ENCODE measurements around the gene GPR21.

GPR21 gene

GRCh38 chr9:123003466-123003865 is 30.0 kb upstream of the GPR21 start:
- H3K4me3 ChIP-seq (ENCODE audit: low read length) = no peak overlapping the region
- H3K27ac ChIP-seq (ENCODE audit: low read length) = no peak overlapping the region
- no peaks in the 10 kb centered on the region for H4K20me1 ChIP-seq (ENCODE audit: insufficient read depth, low read length)
- no peaks in the 10 kb centered on the region for H3K27me3 ChIP-seq (replicated peaks; ENCODE audit: insufficient read depth, low read length)
- no peak overlapping the region for H3K4me2 ChIP-seq (ENCODE audit: low read depth, low read length)
- H3K79me2 ChIP-seq (ENCODE audit: low read length) = no peaks in the 10 kb centered on the region
- H3K36me3 ChIP-seq (replicated peaks; ENCODE audit: insufficient read depth, low read length) = no peaks in the 10 kb centered on the region
- TF ChIP-seq EZH2phosphoT487 (IDR thresholded peaks at IDR 0.05; ENCODE audit: low read length) (no peak), EZH2 (optimal IDR thresholded peaks at IDR 0.05; ENCODE audit: low read depth, low read length) (no peak), CTCF (IDR thresholded peaks at IDR 0.05; ENCODE audit: low read length) (no peak)
- H3K4me1 ChIP-seq (ENCODE audit: low read length) = no peaks in the 10 kb centered on the region
- no peaks in the 10 kb centered on the region for H3F3A ChIP-seq (ENCODE audit: insufficient read depth, low read length)
- DNase-seq = no peak
- no peak overlapping the region for H3K9ac ChIP-seq (ENCODE audit: low read length)
- H2AFZ ChIP-seq (ENCODE audit: low read length) = no peak overlapping the region
- H3K9me3 ChIP-seq (replicated peaks; ENCODE audit: insufficient read depth, low read length) = no peaks in the 10 kb centered on the region
- no peaks in the 10 kb centered on the region for H3K9me2 ChIP-seq (replicated peaks; ENCODE audit: insufficient read depth, low read length)

- H3K27ac ChIP-seq (ENCODE audit: low read length) = no peak overlapping the region
- no peak overlapping the region for H3K9ac ChIP-seq (ENCODE audit: low read length)
- no peaks in the 10 kb centered on the region for H3K36me3 ChIP-seq (replicated peaks; ENCODE audit: insufficient read depth, low read length)
- H3K9me2 ChIP-seq (replicated peaks; ENCODE audit: insufficient read depth, low read length) = no peaks in the 10 kb centered on the region
- TF ChIP-seq EZH2 (optimal IDR thresholded peaks at IDR 0.05; ENCODE audit: low read depth, low read length) = no peak
- no peak for TF ChIP-seq EZH2phosphoT487 (IDR thresholded peaks at IDR 0.05; ENCODE audit: low read length)
- TF ChIP-seq CTCF (IDR thresholded peaks at IDR 0.05; ENCODE audit: low read length) = no peak
- no peaks in the 10 kb centered on the region for H4K20me1 ChIP-seq (ENCODE audit: insufficient read depth, low read length)
- H3F3A ChIP-seq (ENCODE audit: insufficient read depth, low read length) = no peaks in the 10 kb centered on the region
- no peak overlapping the region for H2AFZ ChIP-seq (ENCODE audit: low read length)
- no peak for DNase-seq
- H3K79me2 ChIP-seq (ENCODE audit: low read length) = no peaks in the 10 kb centered on the region
- H3K4me1 ChIP-seq (ENCODE audit: low read length) = no peaks in the 10 kb centered on the region
- H3K27me3 ChIP-seq (replicated peaks; ENCODE audit: insufficient read depth, low read length) = no peaks in the 10 kb centered on the region
- no peak overlapping the region for H3K4me2 ChIP-seq (ENCODE audit: low read depth, low read length)
- no peak overlapping the region for H3K4me3 ChIP-seq (ENCODE audit: low read length)
- no peaks in the 10 kb centered on the region for H3K9me3 ChIP-seq (replicated peaks; ENCODE audit: insufficient read depth, low read length)
Measured at GRCh38 chr9:123005964-123006363, 27.5 kb upstream of the GPR21 start.

GRCh38 chr9:123007269-123007668 is 26.2 kb upstream of the GPR21 start:
- TF ChIP-seq EZH2phosphoT487 (IDR thresholded peaks at IDR 0.05; ENCODE audit: low read length) (no peak), CTCF (IDR thresholded peaks at IDR 0.05; ENCODE audit: low read length) (no peak), EZH2 (optimal IDR thresholded peaks at IDR 0.05; ENCODE audit: low read depth, low read length) (no peak)
- Histone ChIP-seq H3K9me3 (replicated peaks; ENCODE audit: insufficient read depth, low read length) (no peaks in the 10 kb centered on the region), H3K79me2 (ENCODE audit: low read length) (no peaks in the 10 kb centered on the region), H3K27ac (ENCODE audit: low read length) (no peak overlapping the region), H3K27me3 (replicated peaks; ENCODE audit: insufficient read depth, low read length) (no peaks in the 10 kb centered on the region), H3K4me1 (ENCODE audit: low read length) (no peaks in the 10 kb centered on the region), H3K36me3 (replicated peaks; ENCODE audit: insufficient read depth, low read length) (no peaks in the 10 kb centered on the region; the same call in 1 of the 2 replicates), H3F3A (ENCODE audit: insufficient read depth, low read length) (no peaks in the 10 kb centered on the region), H2AFZ (ENCODE audit: low read length) (no peak overlapping the region), H4K20me1 (ENCODE audit: insufficient read depth, low read length) (no peaks in the 10 kb centered on the region), H3K9ac (ENCODE audit: low read length) (no peak overlapping the region), H3K9me2 (replicated peaks; ENCODE audit: insufficient read depth, low read length) (no peaks in the 10 kb centered on the region), H3K4me2 (ENCODE audit: low read depth, low read length) (no peak overlapping the region), H3K4me3 (ENCODE audit: low read length) (no peak overlapping the region)
- no peak for DNase-seq

Measured in MM.1S (cell line).